Measurements from ENCODE around the gene HIVEP2.

Gene HIVEP2

GRCh38 chr6:142896732-142897131 is 48.2 kb downstream of the HIVEP2 start:
- H3K4me3 ChIP-seq (replicated peaks; ENCODE audit: low read depth, low read length): no peak overlapping the region
- DNase-seq (ENCODE audit: low read depth): no peak
- no peak for TF ChIP-seq CTCF (IDR thresholded peaks at IDR 0.05; ENCODE audit: low read length, missing control alignments)

- no peak overlapping the region for H3K4me3 ChIP-seq (replicated peaks; ENCODE audit: low read depth, low read length)
- TF ChIP-seq CTCF (IDR thresholded peaks at IDR 0.05; ENCODE audit: low read length, missing control alignments): no peak
- peak; percentile 74 for DNase-seq (ENCODE audit: low read depth)
Measured at GRCh38 chr6:142893088-142893487, 51.9 kb downstream of the HIVEP2 start.

GRCh38 chr6:142892254-142893021 is 52.5 kb downstream of the HIVEP2 start:
- no peak overlapping the region for H3K4me3 ChIP-seq (replicated peaks; ENCODE audit: low read depth, low read length)
- no peak for TF ChIP-seq CTCF (IDR thresholded peaks at IDR 0.05; ENCODE audit: low read length, missing control alignments)
- DNase-seq (ENCODE audit: low read depth): no peak

DNA sequence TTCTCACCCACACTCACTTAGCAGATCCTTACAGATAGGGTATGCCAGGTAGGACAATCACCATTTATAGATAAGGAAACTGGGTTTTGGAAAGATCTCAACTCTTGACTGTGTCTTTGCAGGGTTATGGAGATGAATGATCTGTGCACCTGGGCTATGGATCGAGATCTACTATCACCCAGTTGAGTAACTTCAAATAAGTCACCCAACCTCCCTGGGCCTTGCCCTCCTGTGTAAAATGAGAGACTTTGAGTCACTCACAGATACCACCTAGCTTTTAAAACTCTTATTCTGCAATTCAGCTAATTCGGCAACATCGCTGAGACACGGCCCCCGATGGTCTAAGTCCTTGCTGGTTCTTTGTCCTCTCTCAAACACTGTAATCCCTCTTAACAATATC is 53.5 kb downstream of the HIVEP2 start:
- no peak overlapping the region for H3K4me3 ChIP-seq (replicated peaks; ENCODE audit: low read depth, low read length)
- no peak for TF ChIP-seq CTCF (IDR thresholded peaks at IDR 0.05; ENCODE audit: low read length, missing control alignments)
- no peak for DNase-seq (ENCODE audit: low read depth)

- H3K4me3 ChIP-seq (replicated peaks; ENCODE audit: low read depth, low read length): no peak overlapping the region
- no peak for DNase-seq (ENCODE audit: low read depth)
- no peak for TF ChIP-seq CTCF (IDR thresholded peaks at IDR 0.05; ENCODE audit: low read length, missing control alignments)
Measured at GRCh38 chr6:142888456-142888855, 56.5 kb downstream of the HIVEP2 start.

DNA sequence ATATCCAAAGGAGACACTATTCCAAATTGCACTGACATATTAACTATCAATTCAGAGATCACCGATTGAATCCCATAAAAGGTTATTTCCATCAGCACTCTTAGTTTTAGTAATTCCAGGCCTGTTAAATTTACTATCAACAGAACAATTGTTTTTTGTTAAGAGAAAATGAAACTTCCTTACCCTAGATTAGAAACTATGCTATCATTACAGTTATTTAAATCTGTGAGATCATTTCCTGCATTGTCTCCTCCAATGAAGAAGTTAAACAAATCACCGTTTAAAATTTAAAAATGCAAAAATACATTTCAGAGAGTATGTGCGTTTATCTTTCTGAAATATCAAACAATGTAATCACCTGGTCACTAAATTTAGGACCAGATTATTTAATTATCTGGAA is 57.5 kb downstream of the HIVEP2 start:
- DNase-seq (ENCODE audit: low read depth): no peak
- H3K4me3 ChIP-seq (replicated peaks; ENCODE audit: low read depth, low read length): no peak overlapping the region
- TF ChIP-seq CTCF (IDR thresholded peaks at IDR 0.05; ENCODE audit: low read length, missing control alignments): no peak
